PC-9 (cell line): Measurements from ENCODE around the gene NUP205. TPM values are rescaled to one million over a fixed set of nuclear protein-coding genes. Genes with fewer than 3 reads are reported as not detected.

Experiments used
- BruUV-seq: library from RNA; stranded (reverse); fragments of 400-500 nt; replicated peaks from 2 replicates; lab custom pipeline; 2021; lab: Mats Ljungman, UMichigan
- CTCF ChIA-PET: fragments of 300-600 bp; sonication (Branson Sonifier 250); formaldehyde crosslinking; loops from one replicate; lab custom pipeline; 2022; ENCODE audit warnings: antibody characterized with exemption; lab: Charles Lee
- POLR2A ChIA-PET: fragments of 300-600 bp; sonication (Branson Sonifier 250); formaldehyde crosslinking; loops from one replicate; lab custom pipeline; 2022; ENCODE audit warnings: antibody characterized with exemption; ENCODE audit not compliant: unreplicated experiment; lab: Charles Lee
- DNase-seq, 2 experiments: peaks; one replicate each; pipeline versions ENCODE4 v3.0.0 to v3.0.0-alpha.2; 2015 to 2022; ENCODE audit warnings: mixed read lengths in 1 of 2
- H2AFZ ChIP-seq: fragments of 200-600 bp; sonication (generic); 2 replicates; pipeline ENCODE4 v1.8.1; 2017; ENCODE audit warnings: antibody characterized with exemption
- H3F3A ChIP-seq: fragments of 200-600 bp; sonication (generic); 2 replicates; pipeline ENCODE4 v1.8.1; 2017; ENCODE audit warnings: antibody characterized with exemption, mild to moderate bottlenecking, low read depth; ENCODE audit not compliant: insufficient read depth
- H3K27ac ChIP-seq: fragments of 200-600 bp; sonication (generic); 2 replicates; pipeline ENCODE4 v1.6.1; 2016; ENCODE audit warnings: mixed run types
- H3K27me3 ChIP-seq: fragments of 200-600 bp; sonication (generic); 2 replicates; pipeline ENCODE4 v1.6.1; 2016; ENCODE audit warnings: low read depth, mixed run types; ENCODE audit not compliant: insufficient read depth
- H3K36me3 ChIP-seq: fragments of 200-600 bp; sonication (generic); 2 replicates; pipeline ENCODE4 v1.6.1; 2016; ENCODE audit warnings: low read depth, mixed run types
- H3K4me1 ChIP-seq: fragments of 200-600 bp; sonication (generic); replicated peaks from 2 replicates; pipeline ENCODE4 v1.6.1; 2016; ENCODE audit warnings: mixed run types; ENCODE audit not compliant: insufficient read depth
- H3K4me2 ChIP-seq: fragments of 200-600 bp; sonication (generic); 2 replicates; pipeline ENCODE4 v1.6.1; 2017; ENCODE audit warnings: mixed run types
- H3K4me3 ChIP-seq: fragments of 200-600 bp; sonication (generic); 2 replicates; pipeline ENCODE4 v1.6.1; 2016; ENCODE audit warnings: mixed run types
- H3K79me2 ChIP-seq: fragments of 200-600 bp; sonication (generic); 2 replicates; pipeline ENCODE4 v1.6.1; 2017; ENCODE audit warnings: low read depth, mixed run types
- H3K9me2 ChIP-seq: fragments of 200-600 bp; sonication (generic); 2 replicates; pipeline ENCODE4 v1.8.1; 2017; ENCODE audit warnings: mild to moderate bottlenecking; ENCODE audit not compliant: insufficient read depth
- H3K9me3 ChIP-seq: fragments of 200-600 bp; sonication (generic); 2 replicates; pipeline ENCODE4 v1.8.1; 2016; ENCODE audit warnings: low read depth; ENCODE audit not compliant: insufficient read depth
- H4K20me1 ChIP-seq: fragments of 200-600 bp; sonication (generic); 2 replicates; pipeline ENCODE4 v1.8.1; 2017; ENCODE audit not compliant: insufficient read depth
- CTCF ChIP-seq: fragments of 200-600 bp; sonication (generic); conservative IDR thresholded peaks from 2 replicates; pipeline ENCODE4 v1.6.1; 2017; ENCODE audit warnings: mixed run types, antibody characterized with exemption, mild to moderate bottlenecking, moderate library complexity
- EZH2 ChIP-seq: fragments of 200-600 bp; sonication (generic); IDR thresholded peaks from 2 replicates; pipeline ENCODE4 v1.8.0; 2017; ENCODE audit warnings: antibody characterized with exemption, low read depth
- intact Hi-C: fragments of 100-400 bp; cut with micrococcal nuclease; formaldehyde crosslinking; loops from one replicate; pipeline ENCODE4 v1.10.0; 2022; ENCODE audit not compliant: unreplicated experiment
- total RNA-seq: library from RNA; stranded (reverse); gene quantifications from 2 replicates; pipeline ENCODE4 v1.2.3, GENCODE V29; 2021

Gene NUP205
- total RNA-seq, 1 experiment from 2014 or later: 108 TPM

GRCh38 chr7:135550196-135550595 lies 7.5 kb upstream of the NUP205 start:
- intact Hi-C loops: no loop called here
- Histone ChIP-seq H3K9me3 (no peaks in the 10 kb centered on the region), H3K27ac (no peak overlapping the region), H3K9me2 (no peaks in the 10 kb centered on the region), H3K4me2 (no peak overlapping the region), H3K79me2 (no peaks in the 10 kb centered on the region), H3K27me3 (no peaks in the 10 kb centered on the region), H3K4me1 (no peaks in the 10 kb centered on the region), H2AFZ (no peak overlapping the region), H3K36me3 (no peaks in the 10 kb centered on the region), H4K20me1 (no peaks in the 10 kb centered on the region), H3F3A (no peaks in the 10 kb centered on the region), H3K4me3 (no peak overlapping the region)
- no TSS peak for BruUV-seq
- TF ChIP-seq EZH2 (no peak), CTCF (no peak)
- CTCF ChIA-PET: interaction anchor here (0.6 kb wide), 1 partner anchor 10 kb away, joined by 3 read pairs; no protein-coding TSS in a partner anchor
- DNase-seq: no peak
- POLR2A ChIA-PET: no interaction called here

- Histone ChIP-seq H4K20me1 (no peaks in the 10 kb centered on the region), H3K4me2 (no peak overlapping the region), H3K4me1 (no peaks in the 10 kb centered on the region), H3F3A (no peaks in the 10 kb centered on the region), H3K9me3 (no peaks in the 10 kb centered on the region), H3K27ac (no peak overlapping the region), H3K27me3 (no peaks in the 10 kb centered on the region), H3K9me2 (no peaks in the 10 kb centered on the region), H3K4me3 (no peak overlapping the region), H3K79me2 (no peaks in the 10 kb centered on the region), H2AFZ (no peak overlapping the region), H3K36me3 (no peaks in the 10 kb centered on the region)
- BruUV-seq: no TSS peak
- CTCF ChIA-PET: no interaction called here
- intact Hi-C loops: no loop called here
- TF ChIP-seq EZH2: no peak
- TF ChIP-seq CTCF: no peak
- no peak for DNase-seq
- POLR2A ChIA-PET: no interaction called here
These were observed 5.6 kb upstream of the NUP205 start for GRCh38 chr7:135552148-135552547.

- CTCF ChIA-PET: no interaction called here
- Histone ChIP-seq H3K27ac (no peak overlapping the region), H3K4me3 (no peak overlapping the region), H4K20me1 (no peaks in the 10 kb centered on the region), H3K9me2 (no peaks in the 10 kb centered on the region), H3F3A (peaks cover 5% of the 10 kb centered on the region), H3K27me3 (no peaks in the 10 kb centered on the region), H3K36me3 (no peaks in the 10 kb centered on the region), H2AFZ (no peak overlapping the region), H3K4me2 (no peak overlapping the region), H3K4me1 (no peaks in the 10 kb centered on the region), H3K9me3 (no peaks in the 10 kb centered on the region), H3K79me2 (peaks cover 6% of the 10 kb centered on the region)
- no TSS peak for BruUV-seq
- intact Hi-C loops: no loop called here
- DNase-seq: no peak
- POLR2A ChIA-PET: no interaction called here
- no peak for TF ChIP-seq EZH2
- no peak for TF ChIP-seq CTCF
These were observed 4.4 kb upstream of the NUP205 start for GRCh38 chr7:135553346-135553745.
